Measurements from ENCODE around the gene NRG2. TPM values are rescaled to one million over a fixed set of nuclear protein-coding genes. Genes with fewer than 3 reads are reported as not detected.
A peak's percentile ranks its signal among the peaks of the same experiment; 100 is the strongest.

NRG2 gene
- total and polyA plus RNA-seq, 2 of the 4 experiments (the other 2 are of a cell fraction), result 0.18 TPM; not detected in 1

- Histone ChIP-seq H2BK120ac (ENCODE audit: low read depth, low read length) (no peak overlapping the region), H2AFZ (replicated peaks; ENCODE audit: low read length, poor library complexity) (no peak overlapping the region), H4K5ac (ENCODE audit: low read depth, low read length) (no peak overlapping the region), H3K9me1 (ENCODE audit: insufficient read depth, low read length) (no peaks in the 10 kb centered on the region), H3K9me3 (ENCODE audit: control insufficient read depth, insufficient read depth, low read length) (no peaks in the 10 kb centered on the region), H2BK5ac (ENCODE audit: low read depth, low read length, poor library complexity, severe bottlenecking) (no peak overlapping the region), H4K20me1 (ENCODE audit: insufficient read depth, low read length) (no peaks in the 10 kb centered on the region), H3K27ac (ENCODE audit: insufficient read depth, low read length) (no peak overlapping the region), H3K56ac (ENCODE audit: extremely low read depth, insufficient read depth, low read length) (no peak overlapping the region), H3K27me3 (ENCODE audit: control insufficient read depth, insufficient read depth, low read length) (peaks cover 70% of the 10 kb centered on the region), H3K36me3 (ENCODE audit: control insufficient read depth, insufficient read depth, low read length) (no peaks in the 10 kb centered on the region), H3K4me2 (ENCODE audit: low read depth, low read length) (no peak overlapping the region), H3K79me1 (ENCODE audit: low read depth in 1 of 2, low read length in 2 of 2) (no peaks in the 10 kb centered on the region), H3K18ac (ENCODE audit: low read depth, low read length) (no peak overlapping the region), H3K9ac (ENCODE audit: low read depth, low read length) (no peak overlapping the region), H3K23ac (ENCODE audit: low read depth, low read length) (no peak overlapping the region), H3K4me1 (ENCODE audit: control insufficient read depth, insufficient read depth, low read length) (no peaks in the 10 kb centered on the region), H4K8ac (ENCODE audit: low read depth in 2 of 2, low read length in 2 of 2) (no peak overlapping the region), H2BK20ac (ENCODE audit: low read depth, low read length) (no peak overlapping the region), H2BK15ac (ENCODE audit: low read depth, low read length) (no peak overlapping the region), H3K14ac (replicated peaks; ENCODE audit: low read depth, low read length) (no peak overlapping the region), H3K4me3 (ENCODE audit: insufficient read depth, low read depth, low read length) (no peak overlapping the region), H3K4ac (ENCODE audit: low read depth, low read length) (no peak overlapping the region), H2AK9ac (replicated peaks; ENCODE audit: low read depth, low read length, poor library complexity) (no peak overlapping the region), H2AK5ac (ENCODE audit: low read depth, low read length) (no peak overlapping the region), H4K91ac (ENCODE audit: insufficient read depth, low read depth, low read length) (no peak overlapping the region)
- in situ Hi-C loops (cut with MboI; ENCODE audit: low sequenced_read_pairs) (no loop called here), dilution Hi-C loops (cut with HindIII; ENCODE audit: low sequenced_read_pairs, unreplicated experiment) (no loop called here), intact Hi-C loops (cut with micrococcal nuclease) (loop anchor here (5.0 kb wide), 1 partner anchor 104 kb away; no protein-coding TSS in a partner anchor)
- BruUV-seq (replicated peaks), result no TSS peak
- ChIA-PET POLR2A (ENCODE audit: unreplicated experiment) (no interaction called here), CTCF (interaction anchor here (0.6 to 2.6 kb wide), 2 partner anchors 76 to 106 kb away, joined by 3 to 11 read pairs; no protein-coding TSS in a partner anchor)
- TF ChIP-seq USF2 (IDR thresholded peaks at IDR 0.05; ENCODE audit: low read depth, low read length), result no peak
- TF ChIP-seq SMC3 (IDR thresholded peaks at IDR 0.05; ENCODE audit: low read depth, low read length), result no peak
- no peak for TF ChIP-seq CHD1 (IDR thresholded peaks at IDR 0.05; ENCODE audit: low read depth, low read length)
- no peak for TF ChIP-seq CTCF (conservative IDR thresholded peaks at IDR 0.05; ENCODE audit: low read depth, low read length)
- TF ChIP-seq RCOR1 (IDR thresholded peaks at IDR 0.05; ENCODE audit: insufficient replicate concordance, low read length), result no peak
- TF ChIP-seq MAZ (IDR thresholded peaks at IDR 0.05; ENCODE audit: borderline replicate concordance, low read depth, low read length), result no peak
- TF ChIP-seq CEBPB (IDR thresholded peaks at IDR 0.05; ENCODE audit: low read depth, low read length), result no peak
- 16% methylated on average over 7 of the region's 9 CpGs; no CpG with 5 or more reads in 1 of the 2 experiments for WGBS, 2 experiments (ENCODE audit: extremely low coverage in 2 of 2, insufficient read length in 1 of 2)
- peak; percentile 53 for ATAC-seq (ENCODE audit: low read depth)
- no peak for DNase-seq
Measured at GRCh38 chr5:139863361-139863760, 179.7 kb downstream of the NRG2 start.

Measured in IMR-90 (cell line).